D341Med (cell line): ENCODE data around the gene COQ8B.
A peak's percentile ranks its signal among the peaks of the same experiment; 100 is the strongest.
"Not testable (repeated sequence)": the region's sequence is repeated elsewhere in the genome, so short reads cannot be mapped to it uniquely, and the experiment has no call there.

Experiments used
- DNase-seq: peaks from one replicate; pipeline ENCODE4 v3.0.0; 2012; ENCODE audit warnings: low spot score

COQ8B gene

GRCh38 chr19:40668991-40669614 lies 47.6 kb downstream of the COQ8B start:
- DNase-seq, result no peak

GRCh38 chr19:40667602-40668001 lies 49.1 kb downstream of the COQ8B start:
- no peak for DNase-seq

- DNase-seq, result no peak
These were observed 49.8 kb downstream of the COQ8B start for GRCh38 chr19:40666803-40667438.

- no peak for DNase-seq
These were observed 52.7 kb downstream of the COQ8B start for GRCh38 chr19:40663695-40664692.

- DNase-seq, result peak; percentile 94
These were observed 53.6 kb downstream of the COQ8B start for GRCh38 chr19:40662925-40663694.

GRCh38 chr19:40661616-40662015 lies 55.1 kb downstream of the COQ8B start:
- DNase-seq, result no peak

GRCh38 chr19:40659566-40659965 lies 57.1 kb downstream of the COQ8B start:
- DNase-seq, result no peak

- DNase-seq, result no peak
These were observed 57.6 kb downstream of the COQ8B start for GRCh38 chr19:40659116-40659515.

GRCh38 chr19:40658031-40658430 lies 58.7 kb downstream of the COQ8B start:
- DNase-seq, result no peak

GRCh38 chr19:40655684-40656083 lies 61.0 kb downstream of the COQ8B start:
- DNase-seq, result not testable (repeated sequence)

GRCh38 chr19:40652303-40652702 lies 64.4 kb downstream of the COQ8B start:
- not testable (repeated sequence) for DNase-seq

- DNase-seq, result no peak
These were observed 65.9 kb downstream of the COQ8B start for GRCh38 chr19:40650749-40651305.

- DNase-seq, result not testable (repeated sequence)
These were observed 66.6 kb downstream of the COQ8B start for GRCh38 chr19:40649903-40650675.

GRCh38 chr19:40646743-40647254 lies 69.9 kb downstream of the COQ8B start:
- DNase-seq, result no peak

GRCh38 chr19:40642757-40643305 lies 73.9 kb downstream of the COQ8B start:
- no peak for DNase-seq

- no peak for DNase-seq
These were observed 74.5 kb downstream of the COQ8B start for GRCh38 chr19:40642051-40642706.
